CD14-positive monocyte (primary cell): ENCODE results near the gene USP24. TPM values are rescaled to one million over a fixed set of nuclear protein-coding genes. Genes with fewer than 3 reads are reported as not detected.
"Not testable (repeated sequence)": the region's sequence is repeated elsewhere in the genome, so short reads cannot be mapped to it uniquely, and the experiment has no call there.

ENCODE experiments used
- DNase-seq, 3 donors: peaks; one replicate each; pipeline ENCODE4 v3.0.0-alpha.2; 2011 to 2022
- H2AFZ ChIP-seq: 2 replicates; pipeline ENCODE4 v1.6.0; 2012; ENCODE audit warnings: mild to moderate bottlenecking, low read depth, low read length, inconsistent platforms; ENCODE audit not compliant: insufficient read depth, poor library complexity, severe bottlenecking
- H3K27ac ChIP-seq, 2 donors: 1 replicate in 1 of 2; 2 replicates in 1 of 2; pipeline ENCODE4 v1.5.1; 2012 to 2013; ENCODE audit warnings: low read length in 2 of 2, control low read depth in 1 of 2, inconsistent platforms in 1 of 2, low read depth in 1 of 2, mild to moderate bottlenecking in 1 of 2
- H3K27me3 ChIP-seq, 2 donors: one replicate each; pipeline versions ENCODE4 v1.6.0 to v1.6.1; 2011 to 2013; ENCODE audit warnings: low read length in 2 of 2; ENCODE audit not compliant: control insufficient read depth in 2 of 2, insufficient read depth in 2 of 2
- H3K36me3 ChIP-seq, 2 donors: replicated peaks in 1 of 2; 1 replicate in 1 of 2; 2 replicates in 1 of 2; pipeline versions ENCODE4 v1.5.1 to v1.6.1; 2012 to 2013; ENCODE audit warnings: low read length in 2 of 2, control low read depth in 1 of 2, inconsistent platforms in 1 of 2, mild to moderate bottlenecking in 1 of 2; ENCODE audit not compliant: insufficient read depth in 2 of 2, control insufficient read depth in 1 of 2
- H3K4me1 ChIP-seq, 2 donors: 1 replicate in 1 of 2; 2 replicates in 1 of 2; pipeline versions ENCODE4 v1.5.1 to v1.6.1; 2012 to 2013; ENCODE audit warnings: low read length in 2 of 2, control low read depth in 1 of 2, inconsistent platforms in 1 of 2, mild to moderate bottlenecking in 1 of 2, moderate library complexity in 1 of 2; ENCODE audit not compliant: insufficient read depth in 2 of 2, control insufficient read depth in 1 of 2
- H3K4me2 ChIP-seq: replicated peaks from 2 replicates; pipeline ENCODE3; 2012; ENCODE audit warnings: low read length, moderate library complexity, mild to moderate bottlenecking; ENCODE audit not compliant: poor library complexity, severe bottlenecking; ENCODE audit errors: extremely low read depth
- H3K4me3 ChIP-seq, 3 experiments: fragments of 200-600 bp in 1 of 3; sonication (generic) in 1 of 3; replicated peaks in 1 of 3; 1 replicate in 2 of 3; 2 replicates in 1 of 3; pipeline ENCODE4 v1.5.1; 2011 to 2013; ENCODE audit warnings: low read length in 3 of 3, mild to moderate bottlenecking in 3 of 3, control low read depth in 2 of 3, low read depth in 2 of 3, inconsistent platforms in 1 of 3, moderate library complexity in 1 of 3
- H3K79me2 ChIP-seq: 2 replicates; pipeline ENCODE4 v1.6.0; 2012; ENCODE audit warnings: mild to moderate bottlenecking, control low read depth, inconsistent platforms, low read length, moderate library complexity; ENCODE audit not compliant: insufficient read depth
- H3K9ac ChIP-seq: 2 replicates; pipeline ENCODE4 v1.6.0; 2017; ENCODE audit warnings: low read length, mild to moderate bottlenecking; ENCODE audit not compliant: insufficient read depth, poor library complexity, severe bottlenecking
- H3K9me3 ChIP-seq, 2 donors: replicated peaks in 1 of 2; 1 replicate in 1 of 2; 2 replicates in 1 of 2; pipeline versions ENCODE4 v1.5.1 to v1.6.1; 2012 to 2013; ENCODE audit warnings: low read length in 2 of 2, control low read depth in 1 of 2; ENCODE audit not compliant: control insufficient read depth in 1 of 2, insufficient read depth in 1 of 2
- H4K20me1 ChIP-seq: 2 replicates; pipeline ENCODE4 v1.6.0; 2012; ENCODE audit warnings: mild to moderate bottlenecking, low read length, control low read depth, moderate library complexity; ENCODE audit not compliant: insufficient read depth
- H3K27ac Mint-ChIP-seq, 7 donors: one replicate each; pipeline ENCODE4 v1.8.0; 2020; ENCODE audit warnings: mild to moderate bottlenecking in 7 of 7, mixed read lengths in 7 of 7, moderate library complexity in 6 of 7, inconsistent platforms in 2 of 7
- H3K27me3 Mint-ChIP-seq, 3 donors: one replicate each; pipeline ENCODE4 v1.8.0; 2021 to 2022; ENCODE audit warnings: low read depth in 3 of 3, mild to moderate bottlenecking in 3 of 3, mixed read lengths in 3 of 3, moderate library complexity in 3 of 3, inconsistent platforms in 1 of 3
- H3K36me3 Mint-ChIP-seq, 2 donors: one replicate each; pipeline ENCODE4 v1.8.0; 2020; ENCODE audit warnings: mixed read lengths in 2 of 2, inconsistent platforms in 1 of 2, mild to moderate bottlenecking in 1 of 2
- H3K4me1 Mint-ChIP-seq: one replicate; pipeline ENCODE4 v1.8.0; 2020; ENCODE audit warnings: mild to moderate bottlenecking, mixed read lengths
- H3K4me3 Mint-ChIP-seq, 2 donors: one replicate each; pipeline ENCODE4 v1.8.0; 2020; ENCODE audit warnings: mild to moderate bottlenecking in 2 of 2, mixed read lengths in 2 of 2, moderate library complexity in 1 of 2
- H3K9me3 Mint-ChIP-seq, 7 donors: one replicate each; pipeline ENCODE4 v1.8.0; 2020 to 2022; ENCODE audit warnings: mixed read lengths in 7 of 7, mild to moderate bottlenecking in 6 of 7, moderate library complexity in 6 of 7, inconsistent platforms in 2 of 7
- WGBS: methylation state at CpG from one replicate; pipeline ENCODE4 v1.1.5; 2013; ENCODE audit warnings: missing lambda C conversion rate; ENCODE audit not compliant: insufficient coverage; 5-methylcytosine and 5-hydroxymethylcytosine counted together
- intact Hi-C, 2 donors: fragments of 100-400 bp; cut with micrococcal nuclease; formaldehyde crosslinking; loops; one replicate each; pipeline versions ENCODE4 v1.15.0 to v1.15.1; 2023
- polyA plus RNA-seq, 3 donors: library from polyadenylated mRNA; depleted of rRNA in 1 of 3; unstranded in 2 of 3; stranded (reverse) in 1 of 3; fragments of 300-500 nt in 2 of 3; fragments of >200 nt in 1 of 3; fragmentation: Illumina TruSeq in 2 of 3; gene quantifications; 1 replicate in 2 of 3; 2 replicates in 1 of 3; pipeline ENCODE4 v1.2.3, GENCODE V29; 2012 to 2021
- TF ChIP-seq, protein P1 (sequence below): fragments of 200-600 bp; IDR thresholded peaks from one replicate; pipeline ENCODE4 v1.8.0; 2022; ENCODE audit warnings: antibody characterized with exemption, mild to moderate bottlenecking

The USP24 gene
- polyA plus RNA-seq, 3 donors = 1.1 to 14.2 (median 2.1) TPM

DNA sequence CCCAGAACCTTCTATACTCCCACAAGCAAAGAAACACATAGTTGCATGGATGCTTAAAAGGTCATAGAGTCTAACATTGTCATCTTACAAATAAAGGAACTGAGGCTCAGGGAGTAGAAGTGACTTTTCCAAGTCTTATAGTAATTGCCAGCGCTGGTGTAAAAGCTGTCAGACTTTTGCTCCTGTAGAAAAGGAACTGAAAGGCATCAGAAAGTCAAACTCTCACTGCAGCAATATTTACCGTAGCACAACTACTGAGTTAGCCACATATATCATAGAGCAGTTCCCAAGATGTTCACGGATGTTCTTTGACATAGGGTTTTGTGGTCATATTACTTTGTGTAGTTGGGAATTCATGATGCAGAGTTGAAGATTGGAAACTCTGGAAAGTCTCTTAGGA, 16.6 kb upstream of the USP24 start:
- WGBS = 75% methylated on average over 1 of the region's 3 CpGs
- no peak overlapping the region for H2AFZ ChIP-seq

DNA sequence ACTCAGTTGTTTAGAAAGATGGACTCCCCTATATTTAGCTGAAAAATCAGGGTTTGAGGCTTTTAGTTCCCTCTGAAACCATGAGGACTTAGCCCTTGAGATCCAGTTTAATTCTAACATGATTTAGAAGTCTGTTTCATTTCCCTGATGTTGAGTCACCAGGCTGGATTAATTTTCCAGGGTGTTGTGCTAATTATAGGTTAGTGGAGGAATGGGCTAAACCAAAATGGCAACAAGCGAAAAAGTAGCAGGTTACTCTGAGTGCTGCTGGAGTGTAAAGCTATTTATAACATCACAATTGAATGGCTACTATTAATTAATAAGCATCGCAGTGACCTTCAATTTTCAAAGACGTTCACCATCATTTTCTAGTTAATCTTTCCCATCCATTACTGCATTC, 15.5 kb upstream of the USP24 start:
- Histone ChIP-seq H3K9me3 (peaks cover 7% of the 10 kb centered on the region in 2 donors), H3K36me3 (no peaks in the 10 kb centered on the region), H2AFZ (no peak overlapping the region), H4K20me1 (no peaks in the 10 kb centered on the region), H3K4me3 (no peak overlapping the region), H3K79me2 (no peaks in the 10 kb centered on the region), H3K4me2 (no peak overlapping the region), H3K9ac (no peak overlapping the region), H3K27me3 (no peaks in the 10 kb centered on the region), H3K27ac (no peak overlapping the region), H3K4me1 (peaks cover 0 to 3% of the 10 kb centered on the region in 2 donors)
- DNase-seq = no peak
- H3K27me3 Mint-ChIP-seq = peaks cover 0 to 2% (median 0%) of the 10 kb centered on the region in 3 donors
- no CpG with 5 or more reads among the region's 3 CpGs for WGBS
- intact Hi-C loops = no loop called here
- H3K36me3 Mint-ChIP-seq = no peaks in the 10 kb centered on the region
- H3K27ac Mint-ChIP-seq = no peak overlapping the region
- peaks cover 5% of the 10 kb centered on the region for H3K4me1 Mint-ChIP-seq
- peaks cover 2 to 19% (median 14%) of the 10 kb centered on the region in 7 donors for H3K9me3 Mint-ChIP-seq
- TF ChIP-seq, protein P1, sequence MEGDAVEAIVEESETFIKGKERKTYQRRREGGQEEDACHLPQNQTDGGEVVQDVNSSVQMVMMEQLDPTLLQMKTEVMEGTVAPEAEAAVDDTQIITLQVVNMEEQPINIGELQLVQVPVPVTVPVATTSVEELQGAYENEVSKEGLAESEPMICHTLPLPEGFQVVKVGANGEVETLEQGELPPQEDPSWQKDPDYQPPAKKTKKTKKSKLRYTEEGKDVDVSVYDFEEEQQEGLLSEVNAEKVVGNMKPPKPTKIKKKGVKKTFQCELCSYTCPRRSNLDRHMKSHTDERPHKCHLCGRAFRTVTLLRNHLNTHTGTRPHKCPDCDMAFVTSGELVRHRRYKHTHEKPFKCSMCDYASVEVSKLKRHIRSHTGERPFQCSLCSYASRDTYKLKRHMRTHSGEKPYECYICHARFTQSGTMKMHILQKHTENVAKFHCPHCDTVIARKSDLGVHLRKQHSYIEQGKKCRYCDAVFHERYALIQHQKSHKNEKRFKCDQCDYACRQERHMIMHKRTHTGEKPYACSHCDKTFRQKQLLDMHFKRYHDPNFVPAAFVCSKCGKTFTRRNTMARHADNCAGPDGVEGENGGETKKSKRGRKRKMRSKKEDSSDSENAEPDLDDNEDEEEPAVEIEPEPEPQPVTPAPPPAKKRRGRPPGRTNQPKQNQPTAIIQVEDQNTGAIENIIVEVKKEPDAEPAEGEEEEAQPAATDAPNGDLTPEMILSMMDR = no peak
- no peak overlapping the region for H3K4me3 Mint-ChIP-seq

More for the DNA sequence above, 16.6 kb upstream of the USP24 start:
- intact Hi-C loops = no loop called here
- no peak overlapping the region for H3K4me2 ChIP-seq
- no peak overlapping the region for H3K27ac Mint-ChIP-seq
- no peak overlapping the region for H3K27ac ChIP-seq
- peaks cover 0 to 4% of the 10 kb centered on the region in 2 donors for H3K4me1 ChIP-seq
- peaks cover 7% of the 10 kb centered on the region in 2 donors for H3K9me3 ChIP-seq
- no peaks in the 10 kb centered on the region for H3K36me3 Mint-ChIP-seq
- peaks cover 2 to 19% (median 14%) of the 10 kb centered on the region in 7 donors for H3K9me3 Mint-ChIP-seq
- DNase-seq = no peak
- TF ChIP-seq, protein P1 = no peak
- no peaks in the 10 kb centered on the region for H3K79me2 ChIP-seq
- peaks cover 0 to 2% (median 0%) of the 10 kb centered on the region in 3 donors for H3K27me3 Mint-ChIP-seq
- H3K9ac ChIP-seq = no peak overlapping the region
- peaks cover 5% of the 10 kb centered on the region for H3K4me1 Mint-ChIP-seq
- no peaks in the 10 kb centered on the region for H4K20me1 ChIP-seq
- no peaks in the 10 kb centered on the region for H3K36me3 ChIP-seq
- H3K4me3 Mint-ChIP-seq = no peak overlapping the region
- H3K27me3 ChIP-seq = no peaks in the 10 kb centered on the region
- no peak overlapping the region for H3K4me3 ChIP-seq

DNA sequence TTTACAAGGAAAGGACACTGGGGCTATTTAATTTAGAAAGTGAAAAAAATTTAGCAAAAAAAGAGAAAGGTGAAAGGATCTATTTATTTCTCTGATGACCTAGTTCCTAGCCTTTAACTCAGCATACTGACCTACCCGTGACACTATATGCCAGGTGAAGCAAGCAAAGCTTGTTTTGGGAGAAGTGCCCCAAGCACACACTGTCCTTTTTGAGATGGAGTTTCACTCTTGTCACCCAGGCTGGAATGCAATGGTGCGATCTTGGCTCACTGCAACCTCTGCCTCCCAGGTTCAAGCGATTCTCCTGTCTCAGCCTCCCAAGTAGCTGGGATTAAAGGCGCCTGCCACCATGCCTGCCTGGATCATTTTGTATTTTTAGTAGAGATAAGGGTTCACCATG, 14.6 kb upstream of the USP24 start:
- H3K27me3 Mint-ChIP-seq, H3K27ac Mint-ChIP-seq, H2AFZ ChIP-seq, H3K79me2 ChIP-seq, H3K9me3 ChIP-seq, H3K4me1 Mint-ChIP-seq, H3K4me1 ChIP-seq, H4K20me1 ChIP-seq, H3K36me3 Mint-ChIP-seq, H3K4me2 ChIP-seq, H3K9ac ChIP-seq, intact Hi-C loops, H3K27ac ChIP-seq, H3K4me3 ChIP-seq, DNase-seq, H3K4me3 Mint-ChIP-seq, H3K27me3 ChIP-seq, H3K36me3 ChIP-seq: not testable (repeated sequence)
- peaks cover 2 to 19% (median 14%) of the 10 kb centered on the region in 7 donors for H3K9me3 Mint-ChIP-seq
- WGBS = 100% methylated on average over 3 of the region's 4 CpGs
